Stimulated activated CD4-positive, alpha-beta T cell treated with anti-CD3 and anti-CD28 coated beads, TNF-alpha, amount 100 ng/mL, for 4 hours (primary cell): ENCODE data around the gene PMM2.
"Not testable (repeated sequence)": the region's sequence is repeated elsewhere in the genome, so short reads cannot be mapped to it uniquely, and the experiment has no call there.

ENCODE experiments used
- DNase-seq, 3 experiments: peaks; one replicate each; pipeline ENCODE4 v3.0.0-alpha.2; 2020; ENCODE audit warnings: low read depth in 3 of 3

Gene PMM2

DNA sequence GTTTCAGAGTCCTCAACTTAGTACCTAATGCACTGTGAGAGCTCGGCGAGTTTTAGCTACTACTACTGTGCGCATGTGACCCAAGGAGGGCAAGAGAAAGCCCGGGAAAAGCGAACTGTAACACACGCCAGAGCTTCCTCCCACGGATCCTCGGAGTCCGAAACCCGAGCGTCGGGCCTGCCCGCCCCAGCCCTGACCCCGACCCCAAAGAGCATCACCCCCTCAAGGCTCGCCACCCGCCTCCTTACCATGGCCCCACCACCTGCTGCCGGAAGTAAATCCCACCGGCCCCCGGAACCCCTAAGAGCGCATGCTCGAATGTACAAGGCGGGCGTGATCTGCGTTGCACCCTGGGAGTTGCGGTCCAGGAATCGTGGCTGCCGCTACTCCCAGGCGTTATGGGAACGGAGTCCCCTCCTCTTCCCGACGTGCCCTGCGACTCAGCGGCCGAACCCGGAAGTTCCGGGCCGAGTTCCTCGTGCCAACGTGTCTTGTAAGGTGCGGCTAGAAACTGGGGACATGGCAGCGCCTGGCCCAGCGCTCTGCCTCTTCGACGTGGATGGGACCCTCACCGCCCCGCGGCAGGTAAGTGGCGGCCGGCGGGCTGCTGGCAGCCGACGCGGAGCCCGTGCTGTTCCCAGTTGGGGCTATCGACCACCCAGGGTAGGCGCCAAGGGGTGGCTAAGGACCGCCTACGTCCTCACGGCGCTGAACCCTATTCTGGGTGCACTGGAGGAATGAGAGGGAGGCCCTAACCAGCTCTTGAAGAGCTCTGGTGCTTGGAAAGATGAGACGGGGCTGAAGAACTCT lies at the start of gene PMM2, which contains the start of gene TMEM186:
TSS of gene PMM2 (plus strand) at position 476 of the 810 bp plus-strand sequence. CDS start at position 520, 44 bp downstream.
TSS of gene TMEM186 (minus strand) at position 276 of the 810 bp plus-strand sequence. CDS start at position 251, 25 bp downstream.
- DNase-seq, result peak; percentile 79 to 92 (median 92)

DNA sequence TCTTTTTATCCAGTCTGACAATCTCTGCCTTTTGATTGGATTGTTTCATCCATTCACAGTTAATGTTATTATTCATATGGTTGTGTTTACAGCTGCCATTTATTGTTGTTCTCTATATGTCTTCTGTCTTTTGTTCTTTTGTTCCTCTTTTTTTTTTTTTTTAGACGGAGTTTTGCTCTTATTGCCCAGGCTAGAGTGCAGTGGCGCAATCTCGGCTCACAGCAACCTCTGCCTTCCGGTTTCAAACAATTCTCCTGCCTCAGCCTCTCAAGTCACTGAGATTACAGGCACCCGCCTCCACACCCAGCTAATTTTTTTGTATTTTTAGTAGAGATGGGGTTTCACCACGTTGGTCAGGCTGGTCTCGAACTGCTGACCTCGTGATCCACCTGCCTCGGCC lies 48.7 kb upstream of the PMM2 start:
- not testable (repeated sequence) for DNase-seq

DNA sequence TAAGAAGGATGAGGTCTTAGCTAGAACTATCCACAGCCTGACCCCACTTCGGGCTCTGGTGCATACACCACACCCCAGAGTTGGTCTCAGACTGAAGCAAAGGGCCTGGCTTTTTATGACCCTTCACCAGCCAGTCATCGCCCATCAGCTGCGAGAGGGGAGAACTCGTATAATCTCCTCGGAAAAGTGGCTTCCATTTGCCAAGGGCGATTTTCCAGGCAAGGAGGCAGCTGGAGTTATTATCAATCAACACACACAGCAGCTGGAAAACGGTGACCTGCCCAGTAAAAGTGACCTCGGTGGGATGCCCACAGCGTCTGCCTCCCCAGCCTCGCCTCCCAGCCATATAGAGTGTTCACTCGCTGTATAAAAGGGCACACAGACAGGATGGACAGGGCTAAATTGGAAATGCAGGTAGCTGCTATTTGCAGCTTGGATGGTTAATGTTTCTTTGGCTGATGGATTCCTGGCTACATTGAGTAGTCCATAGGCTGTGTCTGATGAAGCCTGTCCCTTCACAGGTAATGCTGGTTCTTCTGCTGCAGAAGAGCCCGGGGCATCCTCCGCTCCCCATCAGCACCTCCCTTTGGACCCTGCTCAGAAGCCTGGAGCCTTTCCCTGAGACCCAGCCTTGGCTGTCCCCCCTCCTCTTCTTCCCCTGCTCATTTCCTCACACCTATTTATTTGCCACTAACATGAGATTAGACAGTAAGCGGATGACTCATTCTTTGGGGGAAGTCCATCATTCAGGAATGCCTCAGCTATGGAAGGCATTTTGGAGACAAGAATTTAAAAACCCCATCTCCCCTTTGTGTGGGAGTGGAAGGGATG lies 45.9 kb upstream of the PMM2 start:
- no peak for DNase-seq

DNA sequence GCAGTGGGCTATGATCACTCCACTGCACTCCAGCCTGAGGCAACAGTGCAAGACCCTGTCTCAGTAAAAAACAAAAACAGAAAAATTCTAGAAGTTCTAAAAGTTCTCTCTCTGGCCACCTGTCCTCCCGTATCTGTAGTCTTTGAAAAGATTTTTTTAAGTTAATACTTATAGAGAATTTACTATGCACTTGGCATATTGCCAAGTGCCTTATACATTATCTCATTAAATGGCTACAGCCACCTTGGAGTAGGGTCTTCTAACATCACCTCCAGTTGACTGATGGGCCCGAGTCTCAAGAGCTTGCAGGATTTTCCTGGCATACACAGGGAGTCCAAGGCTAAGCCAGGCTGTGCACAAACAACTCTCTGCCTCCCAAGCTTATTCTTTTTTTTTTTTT lies 44.9 kb upstream of the PMM2 start:
- no peak for DNase-seq

DNA sequence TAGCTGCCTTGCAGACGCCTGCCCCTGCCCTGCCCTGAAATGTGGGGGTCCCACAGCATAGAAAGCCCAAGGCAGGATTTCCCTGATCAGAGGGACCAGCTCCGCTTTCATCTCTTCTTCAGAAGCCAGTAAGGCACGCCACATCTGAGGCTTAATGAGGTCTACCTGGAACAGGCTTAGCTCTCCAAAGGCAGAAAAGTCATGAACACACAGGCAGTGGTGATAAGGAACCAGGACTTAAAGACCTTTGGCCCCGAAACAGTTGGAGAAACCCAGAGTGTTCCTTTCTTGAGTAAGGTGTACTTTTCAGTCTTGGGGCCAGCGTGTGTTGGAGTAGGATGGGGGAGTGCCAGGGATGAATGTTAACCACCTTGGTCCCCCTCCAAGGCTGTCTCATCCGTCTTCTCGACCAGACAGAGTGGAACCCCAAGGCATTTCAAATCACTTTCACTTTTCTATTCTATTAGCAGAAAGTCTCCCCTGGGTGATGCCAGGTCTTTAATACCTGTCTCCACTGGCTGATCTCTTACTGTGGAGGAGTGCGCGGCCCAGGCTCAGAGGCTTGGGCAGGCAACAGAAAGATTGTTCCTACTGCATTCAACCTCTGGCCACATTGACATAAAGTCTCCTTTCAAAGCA lies 44.1 kb upstream of the PMM2 start:
- DNase-seq, result no peak

DNA sequence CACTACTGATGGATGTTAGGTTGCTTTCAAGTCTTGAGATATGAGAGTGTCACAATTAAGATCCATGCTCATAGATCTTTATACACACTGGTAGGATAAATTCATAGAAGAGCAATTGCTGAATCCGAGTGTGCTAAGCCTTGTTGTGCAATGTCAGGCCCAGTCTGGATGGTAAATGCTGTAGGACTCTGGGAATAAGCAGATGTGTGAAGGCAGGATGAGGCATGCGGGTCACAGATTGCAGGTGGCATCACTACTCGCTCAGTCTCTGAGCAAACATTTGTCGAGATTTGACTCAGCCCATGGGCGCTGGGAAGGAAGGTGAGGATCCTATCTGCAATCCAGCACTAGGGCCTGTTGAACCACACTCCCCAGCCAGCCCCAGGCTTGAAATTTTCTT lies 40.9 kb upstream of the PMM2 start:
- no peak for DNase-seq

DNA sequence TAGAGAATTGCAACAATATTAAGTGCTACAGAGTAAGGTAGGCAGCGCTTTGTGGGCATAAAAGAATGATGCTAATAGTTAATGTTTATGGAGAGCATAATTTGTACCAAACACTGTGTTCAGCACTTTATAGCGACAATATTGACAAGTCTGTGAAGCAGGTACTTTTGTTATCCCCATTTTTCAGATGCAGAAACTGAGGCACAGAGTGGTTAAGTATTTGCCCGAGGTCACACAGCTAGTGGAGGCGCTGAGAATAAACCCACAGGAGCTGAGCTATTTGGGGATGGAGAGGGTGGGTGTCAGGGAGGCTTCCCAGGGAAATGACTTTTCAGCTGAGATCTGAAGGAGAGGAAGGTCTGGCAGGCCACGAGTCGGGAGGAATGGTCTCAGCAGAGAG lies 39.6 kb upstream of the PMM2 start:
- no peak for DNase-seq

DNA sequence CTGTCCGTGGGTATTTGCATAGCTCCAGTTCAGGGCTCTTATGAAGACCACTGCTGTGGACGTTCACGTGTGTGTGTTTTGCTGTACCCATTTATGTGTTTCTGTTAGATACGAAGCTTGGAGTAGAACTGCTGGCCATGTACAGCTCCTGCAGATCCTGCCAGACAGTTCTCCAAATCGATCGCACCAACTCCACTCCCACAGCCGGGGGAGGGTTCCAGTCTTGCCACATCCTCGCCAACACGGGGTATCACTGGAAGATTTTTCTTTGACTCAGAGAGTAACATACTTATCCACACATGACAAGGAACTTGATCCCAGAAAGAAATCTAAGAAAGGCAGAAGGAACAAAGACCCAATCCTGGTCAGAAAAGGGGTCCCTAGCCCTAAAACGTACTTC lies 37.6 kb upstream of the PMM2 start:
- DNase-seq, result no peak

DNA sequence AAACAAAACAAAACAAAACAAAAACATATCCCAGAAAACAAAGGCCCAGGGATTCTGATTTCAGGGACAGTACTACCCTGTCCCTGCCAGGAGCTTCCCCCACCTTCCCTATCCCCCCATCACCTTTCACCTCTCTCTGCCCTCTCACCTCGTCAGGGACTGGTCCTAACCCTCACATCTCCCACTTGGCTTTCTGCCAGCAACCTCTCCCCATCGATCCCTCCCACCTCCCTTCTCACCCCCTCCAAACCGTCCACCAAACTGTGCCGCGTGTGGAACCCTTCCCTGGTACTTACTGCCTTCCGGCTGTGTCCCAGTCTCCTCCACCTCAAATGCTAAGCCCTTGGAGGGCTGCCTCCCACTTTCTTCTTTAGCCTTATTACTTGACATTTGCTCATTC lies 36.6 kb upstream of the PMM2 start:
- DNase-seq, result no peak

DNA sequence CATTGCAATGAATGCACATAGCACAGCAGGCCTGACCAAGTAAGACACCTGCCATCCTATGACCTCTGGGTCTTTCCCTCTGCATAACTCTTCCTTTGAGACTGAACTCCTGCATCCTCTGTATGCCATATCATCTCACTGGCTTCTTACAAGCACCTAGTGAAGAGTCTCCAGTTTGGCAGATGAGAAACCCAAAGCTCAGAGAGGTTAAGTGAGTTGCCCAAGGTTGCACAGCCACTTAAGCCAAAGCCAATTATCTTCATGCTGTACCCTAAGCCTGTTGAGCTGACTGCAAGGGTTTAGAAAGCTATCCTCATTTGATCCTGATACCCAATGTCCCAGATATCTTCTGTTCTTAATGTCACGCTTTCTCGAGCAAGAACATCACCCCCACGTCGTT lies 35.4 kb upstream of the PMM2 start:
- DNase-seq, result no peak

DNA sequence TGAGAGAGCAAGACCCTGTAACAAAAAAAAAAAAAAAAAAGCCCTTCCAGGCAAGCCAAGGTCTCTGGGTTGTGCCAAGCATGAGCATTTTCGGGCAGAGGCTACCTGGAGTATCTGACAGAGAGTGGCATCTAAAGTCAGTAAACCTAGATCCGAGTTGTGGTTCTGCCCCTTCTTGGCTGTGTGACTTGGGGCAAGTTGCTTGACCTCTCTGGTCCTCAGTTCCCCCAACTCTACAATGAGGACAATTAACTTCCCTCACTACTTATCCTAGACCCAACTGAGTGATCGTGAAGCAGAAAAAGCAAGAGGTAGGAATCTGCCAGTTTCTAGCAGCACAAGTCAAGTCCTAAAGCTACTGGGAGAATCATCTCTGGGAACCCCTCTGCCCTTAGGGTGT lies 34.6 kb upstream of the PMM2 start:
- DNase-seq, result no peak

DNA sequence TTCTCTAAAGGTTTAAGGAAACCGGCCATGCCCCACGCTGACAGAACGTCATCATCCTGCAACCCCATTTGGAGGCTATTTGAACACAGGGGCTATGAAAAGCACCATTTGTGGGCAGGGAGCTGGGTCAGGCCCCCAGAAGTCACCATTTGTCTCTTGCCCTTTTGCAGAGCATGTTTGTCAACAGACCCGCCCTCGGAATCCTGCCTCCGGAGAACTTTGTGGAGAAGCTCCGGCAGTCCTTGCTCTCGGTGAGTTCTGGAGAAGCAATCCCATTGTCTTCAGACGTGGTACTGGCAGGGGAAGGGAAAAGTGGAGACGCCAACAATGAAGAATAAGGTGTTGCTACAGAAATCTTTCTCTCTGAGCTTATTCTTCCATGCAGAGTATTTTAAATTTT lies 33.7 kb upstream of the PMM2 start:
- no peak for DNase-seq

DNA sequence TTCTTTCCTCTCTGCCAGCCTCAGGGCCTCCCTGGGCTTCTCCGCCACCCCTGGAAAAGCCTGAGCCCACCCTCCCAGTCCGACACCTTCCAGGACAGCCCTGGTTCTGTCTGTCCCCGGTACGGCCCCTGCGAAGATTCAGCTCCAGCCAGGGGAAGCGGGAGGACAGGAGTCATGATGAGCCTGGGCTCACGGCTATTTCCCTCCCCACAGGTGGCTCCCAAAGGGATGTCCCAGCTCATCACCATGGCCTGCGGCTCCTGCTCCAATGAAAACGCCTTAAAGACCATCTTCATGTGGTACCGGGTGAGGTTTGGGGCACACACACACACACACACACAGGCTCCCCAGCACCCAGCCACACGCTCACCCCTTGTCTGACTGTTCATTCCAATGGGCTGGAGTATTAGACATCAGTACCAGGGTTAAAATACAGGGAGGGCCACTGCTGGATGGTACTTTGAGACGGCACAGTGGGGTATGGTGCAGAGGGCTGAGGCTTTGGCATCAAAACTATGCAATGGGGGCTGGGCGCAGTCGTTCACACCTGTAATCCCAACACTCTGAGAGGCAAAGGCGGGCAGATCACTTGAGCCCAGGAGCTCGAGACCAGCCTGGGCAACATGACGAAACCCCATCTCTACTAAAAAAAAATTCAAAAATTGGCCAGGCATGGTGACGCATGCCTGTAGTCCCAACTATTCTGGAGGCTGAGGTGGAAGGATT lies 33.0 kb upstream of the PMM2 start:
- no peak for DNase-seq

DNA sequence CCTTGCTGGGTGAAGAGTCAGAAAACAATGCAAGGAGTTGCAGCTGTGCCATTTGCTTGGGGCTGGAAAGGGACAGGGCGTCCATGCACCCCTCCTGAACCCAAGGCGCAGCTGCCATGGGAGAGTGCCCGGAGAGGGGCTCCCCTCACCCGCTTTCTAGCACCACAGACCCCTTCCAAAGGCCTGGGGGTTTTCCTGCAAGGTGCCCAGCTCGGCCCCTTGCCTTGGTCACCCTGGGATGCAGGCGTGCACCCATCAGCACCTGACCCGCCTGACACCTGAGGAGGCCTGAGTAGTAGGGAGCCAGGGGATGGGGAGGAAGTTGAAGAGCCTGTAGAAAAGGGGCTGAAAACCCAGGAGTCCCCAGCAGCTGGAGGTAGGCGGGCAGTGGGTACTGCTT lies 30.5 kb upstream of the PMM2 start:
- no peak for DNase-seq

DNA sequence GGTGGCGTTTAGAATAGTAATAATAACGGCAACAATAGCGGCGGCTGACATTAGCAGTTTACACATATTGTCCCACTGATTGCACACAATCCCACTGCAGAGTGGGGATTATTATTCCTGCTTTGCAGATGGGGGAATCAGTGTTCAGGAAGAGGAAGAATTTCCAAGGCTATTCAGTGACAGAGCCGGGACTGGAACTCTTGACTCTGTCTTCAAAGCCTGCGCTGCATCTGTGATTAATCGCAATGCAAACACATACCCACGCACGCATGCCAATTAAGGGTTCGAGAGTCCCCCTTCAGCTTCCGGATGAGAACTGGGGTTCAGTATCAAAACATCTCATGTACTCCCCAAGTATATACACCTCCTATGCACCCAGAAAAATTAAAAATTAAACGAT lies 29.4 kb upstream of the PMM2 start:
- no peak for DNase-seq

DNA sequence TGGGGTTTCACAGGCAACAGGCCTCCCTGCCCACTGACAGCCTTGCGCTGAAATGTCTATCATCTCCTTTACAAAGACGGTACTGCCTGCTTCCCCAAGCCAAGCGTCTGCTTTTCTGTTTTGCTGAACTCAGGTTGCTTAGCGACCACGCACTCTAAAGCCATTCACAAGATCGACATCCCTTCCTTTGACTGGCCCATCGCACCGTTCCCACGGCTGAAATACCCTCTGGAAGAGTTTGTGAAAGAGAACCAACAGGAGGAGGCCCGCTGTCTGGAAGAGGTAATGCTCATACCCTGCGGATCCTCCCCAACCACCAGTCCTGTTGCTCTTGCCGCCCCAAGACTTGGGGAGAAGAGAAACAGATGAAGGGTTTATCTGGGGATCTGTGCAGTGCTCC lies 28.9 kb upstream of the PMM2 start:
- no peak for DNase-seq

DNA sequence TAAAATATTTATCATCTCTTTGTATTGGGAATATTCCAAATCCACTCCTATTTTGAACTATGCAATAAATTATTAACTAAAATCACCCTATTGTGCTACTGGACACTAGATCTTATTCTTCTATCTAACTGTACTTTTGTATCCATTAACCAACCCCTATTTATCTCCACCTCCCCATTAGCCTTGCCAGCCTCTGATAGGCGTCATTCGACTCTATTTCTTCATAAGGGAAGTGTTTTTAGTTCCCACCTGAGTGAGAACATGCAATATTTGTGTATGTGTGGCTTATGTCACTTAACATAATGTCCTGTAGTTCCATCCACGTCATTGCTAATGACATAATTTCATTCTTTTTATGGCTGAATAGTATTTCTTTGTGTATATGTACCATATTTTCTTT lies 24.1 kb upstream of the PMM2 start:
- no peak for DNase-seq

DNA sequence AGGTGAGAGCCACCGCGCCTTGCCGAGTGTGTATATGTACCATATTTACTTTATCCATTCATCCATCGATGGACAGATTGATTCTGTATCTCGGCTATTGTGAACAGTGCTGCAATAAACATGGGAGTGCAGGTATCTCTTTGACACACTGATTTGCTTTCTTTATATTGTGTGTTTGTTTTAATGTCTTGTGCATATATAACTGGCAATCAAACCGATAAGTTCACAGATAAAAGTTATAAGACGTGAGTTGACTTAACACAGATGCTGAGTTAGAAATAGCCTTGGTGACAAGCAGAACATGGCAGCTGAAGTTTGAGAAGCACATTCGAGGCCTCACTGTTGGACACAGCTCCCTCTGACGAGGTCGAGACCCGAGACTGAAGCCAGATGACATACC lies 23.4 kb upstream of the PMM2 start:
- no peak for DNase-seq

DNA sequence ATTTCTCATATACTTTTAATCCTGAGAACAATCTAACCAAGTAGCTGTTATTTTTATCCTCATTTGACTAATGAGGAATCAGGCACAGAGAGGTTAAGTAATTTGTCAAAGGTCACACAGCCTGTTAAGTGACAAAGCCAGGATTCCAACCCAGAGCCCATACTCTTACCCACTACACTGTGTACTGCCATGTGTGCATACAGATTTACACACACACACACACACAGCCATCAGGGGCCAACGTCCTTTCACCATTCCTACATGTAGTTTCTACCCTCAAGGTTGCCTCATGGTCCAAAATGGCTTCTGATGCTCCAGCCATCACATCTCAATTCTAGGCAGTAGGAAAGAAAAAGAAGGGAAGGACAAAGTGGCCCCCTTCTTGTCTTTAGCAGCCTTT lies 22.3 kb upstream of the PMM2 start:
- no peak for DNase-seq

DNA sequence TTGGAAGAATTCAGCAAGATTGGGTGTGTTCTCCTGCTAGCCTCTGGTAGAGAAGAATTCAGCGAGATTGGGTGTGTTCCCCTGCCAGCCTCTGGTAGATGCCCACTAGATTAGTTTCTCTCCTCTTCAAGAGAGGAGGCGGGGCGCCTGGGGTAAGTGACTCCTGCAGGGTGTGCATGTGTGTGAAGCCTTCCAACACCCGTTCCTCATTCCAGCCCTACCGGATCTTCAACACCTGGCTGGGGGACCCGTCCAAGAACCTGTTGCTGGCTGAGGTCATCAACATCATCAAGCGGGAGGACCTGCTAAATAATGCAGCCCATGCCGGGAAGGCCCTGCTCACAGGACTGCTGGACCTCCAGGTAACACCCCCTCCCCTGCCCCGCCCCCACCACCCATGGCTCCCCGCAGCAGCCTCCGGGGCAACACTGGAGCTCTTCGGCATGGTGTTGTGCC lies 21.5 kb upstream of the PMM2 start:
- no peak for DNase-seq

DNA sequence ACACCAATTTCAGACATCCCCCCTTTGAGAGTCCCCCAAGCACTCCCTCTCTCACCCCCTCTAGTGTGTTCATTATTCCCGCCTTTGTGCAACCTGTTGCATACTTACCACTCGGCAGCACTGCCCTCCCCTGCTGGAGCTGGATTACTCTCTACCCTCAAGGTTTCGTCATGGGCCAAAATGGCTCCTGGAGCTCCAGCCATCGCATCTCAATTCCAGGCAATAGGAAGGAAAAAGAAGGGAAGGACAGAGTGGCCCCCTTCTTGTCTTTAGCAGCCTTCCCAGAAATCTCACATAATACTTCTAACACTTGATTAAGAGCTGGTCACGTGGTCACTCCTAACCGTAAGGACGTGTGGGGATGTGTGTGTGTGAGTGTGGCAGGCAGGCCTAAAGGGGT lies 20.4 kb upstream of the PMM2 start:
- DNase-seq, result no peak

DNA sequence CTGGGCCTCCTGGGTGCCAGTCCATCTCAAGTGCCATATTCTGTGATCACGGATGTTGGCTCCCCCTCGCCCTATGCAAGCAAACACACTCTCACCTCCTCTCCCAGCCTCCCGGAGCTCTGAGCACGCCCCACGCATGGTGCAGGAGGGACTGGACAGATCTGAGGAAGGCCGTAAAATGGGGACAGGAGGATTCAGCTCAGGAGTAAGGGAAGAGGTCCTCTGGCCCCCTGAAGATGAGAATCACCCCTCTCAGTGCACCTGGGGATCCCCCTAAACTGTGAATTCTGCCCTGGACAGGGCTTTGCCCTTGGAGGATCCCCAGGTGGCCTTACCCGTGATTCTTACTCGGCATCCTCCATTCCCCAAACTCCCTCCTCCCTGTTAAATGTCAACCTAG lies 15.8 kb upstream of the PMM2 start:
- no peak for DNase-seq
